ENCODE data around the gene GPX4.

- TF ChIP-seq, protein P1, sequence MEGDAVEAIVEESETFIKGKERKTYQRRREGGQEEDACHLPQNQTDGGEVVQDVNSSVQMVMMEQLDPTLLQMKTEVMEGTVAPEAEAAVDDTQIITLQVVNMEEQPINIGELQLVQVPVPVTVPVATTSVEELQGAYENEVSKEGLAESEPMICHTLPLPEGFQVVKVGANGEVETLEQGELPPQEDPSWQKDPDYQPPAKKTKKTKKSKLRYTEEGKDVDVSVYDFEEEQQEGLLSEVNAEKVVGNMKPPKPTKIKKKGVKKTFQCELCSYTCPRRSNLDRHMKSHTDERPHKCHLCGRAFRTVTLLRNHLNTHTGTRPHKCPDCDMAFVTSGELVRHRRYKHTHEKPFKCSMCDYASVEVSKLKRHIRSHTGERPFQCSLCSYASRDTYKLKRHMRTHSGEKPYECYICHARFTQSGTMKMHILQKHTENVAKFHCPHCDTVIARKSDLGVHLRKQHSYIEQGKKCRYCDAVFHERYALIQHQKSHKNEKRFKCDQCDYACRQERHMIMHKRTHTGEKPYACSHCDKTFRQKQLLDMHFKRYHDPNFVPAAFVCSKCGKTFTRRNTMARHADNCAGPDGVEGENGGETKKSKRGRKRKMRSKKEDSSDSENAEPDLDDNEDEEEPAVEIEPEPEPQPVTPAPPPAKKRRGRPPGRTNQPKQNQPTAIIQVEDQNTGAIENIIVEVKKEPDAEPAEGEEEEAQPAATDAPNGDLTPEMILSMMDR (IDR thresholded peaks at IDR 0.05) = no peak
- TF ChIP-seq POLR2A (IDR thresholded peaks at IDR 0.05) = no peak
These were observed 42.0 kb downstream of the GPX4 start for GRCh38 chr19:1145635-1146411.

Data from testis (tissue), 2 donors.